Stimulated activated naive CD8-positive, alpha-beta T cell treated with anti-CD3 and anti-CD28 coated beads, Interleukin-15, amount 100 ng/mL, for 72 hours (primary cell): ENCODE measurements around the gene TFDP1.
"Not testable (repeated sequence)": the region's sequence is repeated elsewhere in the genome, so short reads cannot be mapped to it uniquely, and the experiment has no call there.

ENCODE experiments used
- ATAC-seq: fragments of 150-1000 bp; cut with Tn5 transposase; 2 replicates; pipeline ENCODE4 v1.10.0; 2021; ENCODE audit warnings: mild to moderate bottlenecking, moderate library complexity
- DNase-seq, 2 donors: peaks; one replicate each; pipeline ENCODE4 v3.0.0; 2021 to 2022
- H3K27ac Mint-ChIP-seq, 2 donors: one replicate each; pipeline ENCODE4 v1.8.0; 2022; ENCODE audit warnings: mild to moderate bottlenecking in 2 of 2, mixed read lengths in 2 of 2, moderate library complexity in 2 of 2
- H3K27me3 Mint-ChIP-seq: one replicate; pipeline ENCODE4 v1.8.0; 2022; ENCODE audit warnings: mixed read lengths
- H3K4me1 Mint-ChIP-seq: one replicate; pipeline ENCODE4 v1.8.0; 2022; ENCODE audit warnings: mild to moderate bottlenecking, mixed read lengths
- H3K4me3 Mint-ChIP-seq, 2 donors: one replicate each; pipeline ENCODE4 v1.8.0; 2022; ENCODE audit warnings: mild to moderate bottlenecking in 2 of 2, mixed read lengths in 2 of 2, moderate library complexity in 1 of 2
- H3K9me3 Mint-ChIP-seq, 2 donors: one replicate each; pipeline ENCODE4 v1.8.0; 2022; ENCODE audit warnings: mixed read lengths in 2 of 2

The TFDP1 gene

DNA sequence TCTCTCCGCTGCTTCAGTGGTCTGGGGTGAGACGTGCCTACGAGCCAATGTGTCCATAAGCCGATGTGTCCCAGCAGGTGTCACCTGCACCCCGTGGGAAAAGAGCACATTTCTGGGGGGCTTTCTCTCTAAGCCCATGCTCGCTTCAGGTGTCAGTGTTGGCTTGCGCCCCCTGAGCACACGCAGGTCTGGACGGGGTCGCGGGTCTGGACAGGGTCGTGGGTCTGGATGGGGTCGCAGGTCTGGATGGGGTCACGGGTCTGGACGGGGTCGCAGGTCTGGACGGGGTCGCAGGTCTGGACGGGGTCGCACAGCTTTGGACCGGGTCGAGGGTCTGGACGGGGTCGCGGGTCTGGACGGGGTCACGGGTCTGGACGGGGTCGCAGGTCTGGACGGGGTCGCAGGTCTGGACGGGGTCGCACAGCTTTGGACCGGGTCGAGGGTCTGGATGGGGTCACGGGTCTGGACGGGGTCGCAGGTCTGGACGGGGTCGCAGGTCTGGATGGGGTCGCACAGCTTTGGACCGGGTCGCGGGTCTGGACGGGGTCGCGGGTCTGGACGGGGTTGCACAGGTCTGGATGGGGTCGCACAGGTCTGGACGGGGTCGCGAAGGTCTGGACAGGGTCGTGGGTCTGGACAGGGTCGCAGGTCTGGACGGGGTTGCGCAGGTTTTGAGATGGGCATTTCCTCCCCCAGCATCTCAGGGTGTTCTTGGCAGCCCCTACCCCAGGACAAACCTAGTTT is 24.5 kb upstream of the TFDP1 start:
- ATAC-seq: no peak
- Mint-ChIP-seq H3K4me3 (no peak overlapping the region), H3K9me3 (no peaks in the 10 kb centered on the region), H3K27ac (no peak overlapping the region), H3K4me1 (no peaks in the 10 kb centered on the region), H3K27me3 (no peaks in the 10 kb centered on the region)
- DNase-seq: peak in 1 of 2 donors; percentile 2

DNA sequence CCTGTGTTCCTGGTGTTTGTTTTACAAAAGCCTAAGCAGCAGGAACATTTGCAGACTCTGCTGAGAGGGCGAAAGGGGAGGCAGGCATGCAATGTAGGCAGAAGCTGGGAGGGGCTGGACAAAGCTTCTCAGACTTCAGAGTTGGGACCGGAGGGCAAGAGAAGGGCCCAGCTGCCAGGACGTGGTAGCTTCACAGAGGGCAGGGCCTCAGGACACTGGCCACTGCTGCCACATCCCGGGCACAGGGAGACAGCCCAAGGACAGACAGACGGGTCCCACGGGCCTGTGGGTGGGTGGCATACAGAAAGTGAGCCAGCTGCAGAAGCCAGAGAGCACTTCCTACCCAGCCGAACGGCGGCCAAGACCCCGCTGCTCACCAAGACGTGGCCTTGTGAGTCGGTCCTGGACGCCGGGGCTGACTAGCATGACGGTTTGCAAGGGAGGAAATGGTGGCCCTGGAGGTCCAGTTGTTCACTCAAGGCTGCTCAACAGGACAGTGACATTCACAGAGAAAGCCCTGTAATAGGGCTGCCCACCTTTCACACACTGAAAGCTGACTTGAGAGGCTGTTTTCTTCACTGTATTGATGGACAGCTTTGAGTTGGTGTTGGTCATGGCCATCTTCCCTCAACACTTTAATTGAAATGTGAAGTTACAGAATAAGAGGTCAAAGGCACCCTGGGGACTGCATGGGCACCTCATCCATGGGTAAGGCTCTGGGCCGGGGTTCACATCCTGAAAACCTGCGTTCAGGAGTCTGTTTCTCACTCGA is 23.7 kb upstream of the TFDP1 start:
- Mint-ChIP-seq H3K27me3 (peaks cover 3% of the 10 kb centered on the region), H3K4me3 (no peak overlapping the region), H3K4me1 (no peaks in the 10 kb centered on the region), H3K27ac (no peak overlapping the region), H3K9me3 (no peaks in the 10 kb centered on the region)
- DNase-seq (no peak), ATAC-seq (no peak)

DNA sequence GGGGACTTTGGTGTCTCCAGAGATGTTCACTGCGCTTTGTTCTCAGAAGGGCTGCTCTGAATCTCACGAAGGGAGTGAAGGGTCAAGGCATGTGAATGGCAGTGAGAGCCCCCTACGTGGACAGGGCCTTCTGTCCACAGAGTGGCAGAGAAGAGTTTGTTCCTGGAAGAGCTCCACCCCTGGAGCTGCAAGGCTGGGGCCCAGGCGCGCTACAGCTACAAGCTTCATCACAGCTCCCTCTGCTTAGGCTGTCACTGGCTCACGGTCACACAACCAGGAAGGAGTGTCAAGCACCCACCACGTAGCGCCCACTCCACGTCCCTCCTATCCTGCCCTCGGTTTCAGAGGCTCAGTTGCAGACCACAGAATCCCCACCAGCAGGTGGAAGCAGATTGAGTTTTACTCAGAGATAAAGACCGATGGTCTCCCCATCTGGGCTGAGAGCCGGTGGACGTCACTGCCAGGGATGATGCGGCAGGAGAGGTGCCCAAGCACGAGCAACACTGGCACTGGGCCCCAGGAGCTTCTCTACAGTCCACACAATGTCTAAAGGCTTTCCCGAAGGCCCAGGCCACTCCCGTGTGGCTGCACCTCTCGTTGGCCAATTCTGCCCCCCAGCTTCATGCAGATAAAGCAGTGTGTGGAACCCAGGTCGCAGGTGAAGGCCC is 23.0 kb upstream of the TFDP1 start:
- Mint-ChIP-seq H3K4me1 (no peaks in the 10 kb centered on the region), H3K27me3 (peaks cover 10% of the 10 kb centered on the region), H3K27ac (no peak overlapping the region), H3K4me3 (no peak overlapping the region), H3K9me3 (no peaks in the 10 kb centered on the region)
- DNase-seq (no peak), ATAC-seq (no peak)

DNA sequence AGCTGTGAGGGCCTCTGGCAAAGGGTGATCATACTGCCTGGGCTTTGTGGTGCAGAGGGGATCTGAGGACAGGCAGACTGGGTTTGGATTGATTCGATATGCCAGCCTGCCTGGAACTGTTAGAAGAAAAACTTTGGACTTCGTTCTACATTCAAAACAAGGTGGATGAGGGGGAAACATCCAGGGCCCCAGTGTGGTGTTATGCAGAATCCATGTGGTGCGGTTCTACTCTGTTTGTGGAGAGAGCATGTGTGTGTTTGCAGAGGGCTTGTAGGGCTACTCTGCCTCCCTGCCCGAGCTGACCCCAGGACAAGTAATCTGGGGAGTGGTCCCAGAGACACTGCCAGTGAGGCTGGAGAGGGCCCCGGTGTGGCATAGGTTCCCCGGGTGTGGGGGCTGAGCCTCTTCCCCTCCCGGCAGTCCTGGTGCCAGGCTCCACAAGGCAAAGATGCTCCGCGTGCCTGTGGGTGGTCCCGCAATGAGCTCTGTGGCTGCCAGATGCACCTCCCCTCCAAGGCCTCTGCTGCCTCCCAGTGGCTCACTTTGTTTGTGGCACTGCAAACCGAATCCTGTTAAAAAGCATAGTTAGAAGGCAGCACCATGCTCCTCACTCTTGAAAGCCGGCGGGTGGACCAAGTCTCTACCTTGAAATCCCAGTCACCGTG is 22.3 kb upstream of the TFDP1 start:
- H3K9me3 Mint-ChIP-seq: no peaks in the 10 kb centered on the region
- peaks cover 14% of the 10 kb centered on the region for H3K27me3 Mint-ChIP-seq
- no peak overlapping the region for H3K4me3 Mint-ChIP-seq
- no peak overlapping the region for H3K27ac Mint-ChIP-seq
- H3K4me1 Mint-ChIP-seq: no peaks in the 10 kb centered on the region
- peak; percentile 48 to 50 for DNase-seq
- peak; percentile 70 for ATAC-seq

DNA sequence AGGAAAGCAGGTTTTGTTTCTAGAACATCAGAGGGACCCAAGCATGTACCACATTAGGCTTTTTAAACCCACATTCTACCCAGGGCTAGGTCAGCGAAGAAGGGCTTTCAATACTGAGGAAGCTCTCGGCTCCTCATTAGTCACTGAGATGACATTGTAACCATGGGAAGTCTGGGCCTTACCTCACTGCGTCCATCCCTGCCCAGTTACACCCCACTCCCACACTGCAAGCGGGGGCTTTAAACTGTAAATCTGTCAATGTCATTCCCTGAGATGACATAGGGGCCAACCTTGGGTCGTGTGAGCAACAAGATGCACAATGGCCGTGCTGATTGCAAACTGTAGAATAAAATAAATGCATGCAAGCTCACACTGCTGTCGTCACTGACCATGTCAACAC is 21.7 kb upstream of the TFDP1 start:
- ATAC-seq (no peak), DNase-seq (no peak)
- Mint-ChIP-seq H3K4me3 (no peak overlapping the region), H3K4me1 (no peaks in the 10 kb centered on the region), H3K27me3 (peaks cover 14% of the 10 kb centered on the region), H3K27ac (no peak overlapping the region), H3K9me3 (no peaks in the 10 kb centered on the region)

DNA sequence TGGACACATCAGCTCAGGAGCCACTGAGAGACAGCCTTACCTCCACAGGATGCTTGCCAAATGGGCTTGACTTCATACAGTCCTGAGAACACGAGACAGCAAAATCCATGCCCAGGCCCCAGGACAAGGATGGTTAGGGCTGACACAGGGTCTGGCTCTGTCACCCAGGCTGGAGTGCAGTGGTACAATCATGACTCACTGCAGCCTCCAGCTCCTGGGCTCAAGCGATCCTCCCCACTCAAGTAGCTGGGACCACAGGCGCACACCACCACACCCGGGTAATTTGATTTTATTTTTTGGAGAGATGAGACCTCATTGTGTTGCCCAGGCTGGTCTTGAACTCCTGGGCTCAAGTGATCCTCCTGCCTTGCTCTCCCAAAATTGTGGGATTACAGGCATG is 21.0 kb upstream of the TFDP1 start:
- not testable (repeated sequence) for DNase-seq, H3K4me1 Mint-ChIP-seq, H3K4me3 Mint-ChIP-seq, ATAC-seq, H3K9me3 Mint-ChIP-seq
- Mint-ChIP-seq H3K27ac (peak overlapping the region in 1 of 2 donors; percentile 16), H3K27me3 (peaks cover 15% of the 10 kb centered on the region)

DNA sequence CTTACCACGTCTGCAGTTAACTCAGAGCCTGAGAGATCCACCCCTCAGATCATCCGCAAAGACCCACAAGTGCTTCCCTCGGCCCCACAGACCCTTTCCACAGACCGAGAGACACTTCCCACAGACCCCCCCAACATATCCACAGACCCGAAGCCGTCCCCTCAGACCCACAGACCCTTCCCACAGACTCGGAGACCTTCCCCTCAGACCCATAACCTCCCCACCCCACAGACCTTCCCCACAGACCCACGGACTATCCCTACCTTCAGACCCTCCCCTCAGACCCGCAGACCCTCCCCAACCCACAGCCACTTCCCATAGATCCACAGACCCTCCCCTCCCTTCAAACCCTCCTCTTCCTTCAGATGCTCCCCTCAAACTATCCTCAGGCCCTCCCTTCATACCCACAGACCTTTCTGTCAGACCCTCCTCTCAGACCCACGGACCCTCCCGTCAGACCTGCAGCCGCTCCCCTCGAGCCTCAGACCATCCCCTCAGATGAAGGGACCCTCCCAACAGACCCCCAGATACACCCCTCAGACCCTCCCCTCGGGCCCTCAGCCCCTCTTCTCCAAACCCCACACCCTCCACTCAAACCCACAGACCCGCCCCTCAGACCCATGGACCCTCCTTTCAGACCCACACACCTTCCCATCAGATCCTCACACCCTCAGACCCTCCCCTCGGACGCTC is 20.1 kb upstream of the TFDP1 start:
- H3K4me3 Mint-ChIP-seq: no peak overlapping the region
- peak in 1 of 2 donors; percentile 4 for DNase-seq

DNA sequence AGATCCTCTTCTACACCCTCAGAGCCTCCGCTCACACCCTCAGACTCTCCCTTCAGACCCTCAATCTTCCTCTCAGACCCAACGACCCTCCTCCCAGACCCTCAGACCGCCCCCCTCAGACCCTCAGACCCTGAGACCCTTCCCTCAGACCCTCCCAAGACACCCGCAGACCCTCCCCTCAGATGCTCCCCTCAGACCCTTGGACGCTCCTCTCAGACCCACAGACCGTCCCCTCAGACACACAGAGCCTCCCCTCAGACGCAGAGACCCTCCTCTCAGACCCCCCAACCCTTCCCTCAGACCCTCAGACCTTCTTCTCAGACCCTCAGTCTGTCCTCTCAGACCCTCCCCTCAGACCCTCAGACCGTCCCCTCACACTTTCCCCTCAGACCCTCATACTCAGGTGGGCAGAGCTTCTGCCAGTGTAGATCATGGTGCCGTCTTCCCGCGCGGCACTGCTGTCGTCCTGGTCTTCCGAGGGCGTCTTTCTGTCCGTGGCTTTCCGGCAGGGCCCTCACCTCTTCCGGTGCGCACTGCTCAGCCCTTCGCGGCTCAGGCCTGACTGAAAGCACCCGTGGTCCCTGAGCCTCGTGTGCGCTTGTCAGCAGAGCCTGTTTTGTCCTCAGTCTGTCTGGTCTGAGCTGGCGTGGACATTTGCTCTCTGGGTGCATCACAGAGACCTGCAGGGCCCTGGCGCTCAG is 18.9 kb upstream of the TFDP1 start:
- H3K9me3 Mint-ChIP-seq: no peaks in the 10 kb centered on the region
- H3K27me3 Mint-ChIP-seq: peaks cover 30% of the 10 kb centered on the region
- ATAC-seq (no peak), DNase-seq (peak in 1 of 2 donors; percentile 1)
- H3K27ac Mint-ChIP-seq: no peak overlapping the region
- H3K4me3 Mint-ChIP-seq: no peak overlapping the region
- no peaks in the 10 kb centered on the region for H3K4me1 Mint-ChIP-seq

More for the DNA sequence above, 20.1 kb upstream of the TFDP1 start:
- ATAC-seq: no peak
- no peaks in the 10 kb centered on the region for H3K4me1 Mint-ChIP-seq
- H3K27ac Mint-ChIP-seq: peak overlapping the region; percentile 24 to 43
- peaks cover 23% of the 10 kb centered on the region for H3K27me3 Mint-ChIP-seq
- no peaks in the 10 kb centered on the region for H3K9me3 Mint-ChIP-seq

DNA sequence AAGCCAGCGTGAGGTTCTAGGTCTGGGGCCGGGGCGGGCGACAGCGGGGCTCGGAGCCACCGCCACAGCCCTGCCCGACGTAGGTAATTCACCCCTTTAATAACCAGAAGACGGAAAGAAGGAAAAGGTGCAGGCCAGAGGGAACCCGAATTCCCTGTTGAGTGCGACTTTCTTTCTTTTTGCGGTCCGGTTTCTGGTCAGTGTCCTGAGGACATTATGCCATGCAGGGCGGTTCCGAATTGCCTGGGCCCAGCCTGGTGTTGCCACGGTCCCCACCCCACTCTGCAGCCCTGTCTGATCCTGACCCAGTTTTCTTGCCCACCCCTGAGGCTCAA is 18.4 kb upstream of the TFDP1 start:
- ATAC-seq: no peak
- H3K27me3 Mint-ChIP-seq: peaks cover 31% of the 10 kb centered on the region
- no peak overlapping the region for H3K27ac Mint-ChIP-seq
- H3K4me3 Mint-ChIP-seq: no peak overlapping the region
- no peaks in the 10 kb centered on the region for H3K9me3 Mint-ChIP-seq
- no peaks in the 10 kb centered on the region for H3K4me1 Mint-ChIP-seq
- DNase-seq: peak in 1 of 2 donors; percentile 7

DNA sequence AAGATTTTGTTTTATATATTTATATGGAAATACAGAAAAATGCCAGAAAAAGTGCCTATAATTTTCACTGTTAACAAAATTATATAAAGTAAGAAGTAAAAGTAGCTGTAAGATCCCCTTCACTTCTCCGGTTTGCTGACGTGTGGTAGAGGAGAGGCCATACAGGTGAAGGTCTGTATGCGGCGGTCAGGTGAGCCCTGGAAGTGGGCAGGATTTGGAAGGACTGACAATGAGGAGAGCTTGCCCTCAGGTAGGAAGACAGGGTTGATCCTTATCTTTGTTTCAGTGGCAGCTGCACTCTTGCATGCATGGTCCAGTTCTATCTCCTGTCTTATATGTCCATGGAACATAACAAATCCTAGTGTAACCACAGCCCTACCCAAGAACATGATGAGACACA is 16.9 kb upstream of the TFDP1 start:
- no peak overlapping the region for H3K27ac Mint-ChIP-seq
- ATAC-seq (no peak), DNase-seq (no peak)
- H3K4me1 Mint-ChIP-seq: no peaks in the 10 kb centered on the region
- no peaks in the 10 kb centered on the region for H3K9me3 Mint-ChIP-seq
- peaks cover 31% of the 10 kb centered on the region for H3K27me3 Mint-ChIP-seq
- H3K4me3 Mint-ChIP-seq: no peak overlapping the region

DNA sequence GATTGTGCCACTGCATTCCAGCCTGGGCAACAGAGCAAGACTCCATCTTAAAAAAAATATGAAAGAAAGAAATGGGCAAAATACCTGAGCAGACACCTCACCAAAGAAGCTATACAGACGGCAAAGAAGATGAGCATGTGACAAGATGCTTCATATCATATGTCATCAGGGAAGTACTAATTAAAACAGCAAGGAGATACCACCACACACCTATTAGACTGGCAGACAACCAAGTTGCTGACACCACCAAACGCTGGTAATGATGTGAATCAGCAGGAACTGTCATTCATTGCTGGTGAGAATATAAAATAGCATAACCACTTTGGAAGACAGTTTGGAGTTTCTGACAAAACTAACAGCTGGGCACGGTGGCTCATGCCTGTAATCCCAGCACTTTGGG is 11.5 kb upstream of the TFDP1 start:
- DNase-seq: peak in 1 of 2 donors; percentile 6
- Mint-ChIP-seq H3K4me3 (no peak overlapping the region), H3K27ac (no peak overlapping the region), H3K4me1 (no peaks in the 10 kb centered on the region), H3K9me3 (peaks cover 0 to 12% of the 10 kb centered on the region in 2 donors), H3K27me3 (peaks cover 25% of the 10 kb centered on the region)
- ATAC-seq: no peak

DNA sequence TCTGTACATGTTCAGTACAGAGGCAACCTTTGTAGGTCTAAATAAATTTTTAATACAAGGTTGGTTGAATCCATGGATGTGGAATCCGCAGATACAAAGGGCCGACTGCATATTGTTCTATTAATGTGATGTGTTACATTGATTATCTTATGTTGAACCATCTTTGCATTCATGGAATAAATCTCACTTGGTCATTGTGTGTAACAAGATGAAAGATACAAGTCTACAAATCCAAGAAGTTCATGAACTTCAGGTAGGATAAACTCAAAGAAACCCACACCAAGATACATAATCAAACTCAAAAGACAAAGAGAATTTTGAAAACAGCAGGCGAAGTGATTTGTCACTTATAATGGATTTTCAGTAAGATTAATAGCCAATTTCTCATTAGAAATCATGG is 8.0 kb upstream of the TFDP1 start:
- H3K9me3 Mint-ChIP-seq: peaks cover 0 to 12% of the 10 kb centered on the region in 2 donors
- DNase-seq (no peak), ATAC-seq (no peak)
- H3K27ac Mint-ChIP-seq: no peak overlapping the region
- H3K4me3 Mint-ChIP-seq: no peak overlapping the region
- no peaks in the 10 kb centered on the region for H3K4me1 Mint-ChIP-seq
- peaks cover 8% of the 10 kb centered on the region for H3K27me3 Mint-ChIP-seq

DNA sequence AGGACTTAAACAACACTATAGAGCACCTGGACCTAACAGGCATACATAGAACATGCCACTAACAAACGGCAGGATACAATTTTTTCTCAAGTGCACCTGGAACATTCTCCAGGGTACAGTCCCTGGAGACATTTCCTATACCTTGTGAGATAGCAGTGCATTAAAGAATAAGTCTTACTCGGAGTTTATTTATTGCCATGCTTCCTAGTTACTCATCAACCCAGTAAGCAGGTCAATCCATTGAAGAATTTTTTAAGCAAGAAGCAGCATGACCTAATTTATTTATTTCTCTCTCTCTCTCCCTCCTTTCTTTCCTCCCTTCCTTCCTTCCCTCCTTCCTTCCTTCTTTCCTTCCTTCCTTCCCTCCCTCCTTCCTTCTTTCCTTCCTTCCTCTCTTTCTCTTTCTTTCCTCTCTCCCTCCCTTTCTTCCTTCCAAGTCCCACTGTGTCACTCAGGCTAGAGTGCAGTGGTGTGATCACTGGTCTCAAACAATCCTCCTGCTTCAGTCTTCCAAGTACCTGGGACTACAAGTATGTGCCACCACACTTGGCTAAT is 6.6 kb upstream of the TFDP1 start:
- no peak for ATAC-seq
- peaks cover 8% of the 10 kb centered on the region for H3K27me3 Mint-ChIP-seq
- peaks cover 2% of the 10 kb centered on the region for H3K4me1 Mint-ChIP-seq
- no peak overlapping the region for H3K4me3 Mint-ChIP-seq
- no peak overlapping the region for H3K27ac Mint-ChIP-seq
- no peak for DNase-seq
- H3K9me3 Mint-ChIP-seq: peaks cover 0 to 12% of the 10 kb centered on the region in 2 donors

DNA sequence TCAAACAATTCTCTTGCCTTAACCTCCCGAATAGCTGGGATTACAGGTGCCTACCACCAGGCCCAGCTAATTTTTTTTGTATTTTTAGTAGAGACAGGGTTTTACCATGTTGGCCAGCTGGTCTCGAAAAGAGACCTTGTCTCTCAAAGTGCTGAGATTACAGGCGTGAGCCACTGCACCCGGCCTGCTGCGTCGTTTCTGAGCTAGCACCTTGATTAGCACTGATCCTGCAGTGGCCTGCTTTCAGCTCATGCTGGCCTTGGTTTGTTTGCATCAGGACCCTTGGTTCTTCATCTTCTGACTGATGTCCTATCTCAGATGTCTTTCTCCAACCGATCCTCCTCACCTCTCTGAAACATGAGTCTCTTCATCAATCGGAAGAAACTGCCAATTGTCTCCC is 4.9 kb upstream of the TFDP1 start:
- H3K4me3 Mint-ChIP-seq: no peak overlapping the region
- H3K4me1 Mint-ChIP-seq: peaks cover 15% of the 10 kb centered on the region
- H3K9me3 Mint-ChIP-seq: peaks cover 0 to 12% of the 10 kb centered on the region in 2 donors
- peaks cover under 1% of the 10 kb centered on the region for H3K27me3 Mint-ChIP-seq
- ATAC-seq: no peak
- H3K27ac Mint-ChIP-seq: no peak overlapping the region
- peak in 1 of 2 donors; percentile 1 for DNase-seq
